Muscle layer of colon (tissue), 2 donors: ENCODE data around the gene EFNA1.

Source experiments
- H3K27ac ChIP-seq: one replicate; pipeline ENCODE4 v1.7.0; 2013; ENCODE audit warnings: low read depth, mild to moderate bottlenecking, low read length, moderate library complexity
- H3K27me3 ChIP-seq, 2 donors: one replicate each; pipeline ENCODE4 v1.7.0; 2013; ENCODE audit warnings: low read length in 2 of 2, mild to moderate bottlenecking in 2 of 2; ENCODE audit not compliant: insufficient read depth in 2 of 2, control insufficient read depth in 1 of 2
- H3K36me3 ChIP-seq: one replicate; pipeline ENCODE4 v1.7.0; 2013; ENCODE audit warnings: mild to moderate bottlenecking, low read length; ENCODE audit not compliant: insufficient read depth
- H3K4me1 ChIP-seq: one replicate; pipeline ENCODE4 v1.7.0; 2013; ENCODE audit warnings: mild to moderate bottlenecking, low read length; ENCODE audit not compliant: insufficient read depth
- H3K4me3 ChIP-seq, 2 donors: one replicate each; pipeline ENCODE4 v1.7.0; 2013; ENCODE audit warnings: low read length in 2 of 2, low read depth in 1 of 2, mild to moderate bottlenecking in 1 of 2, moderate library complexity in 1 of 2
- H3K9ac ChIP-seq: one replicate; pipeline ENCODE4 v1.7.0; 2013; ENCODE audit warnings: low read length
- H3K9me3 ChIP-seq: one replicate; pipeline ENCODE4 v1.7.0; 2013; ENCODE audit warnings: mild to moderate bottlenecking, low read length
- donor health status: abdominal sarcoma.
- donor health status: Adenocarcinoma of cecum.

Gene EFNA1

DNA sequence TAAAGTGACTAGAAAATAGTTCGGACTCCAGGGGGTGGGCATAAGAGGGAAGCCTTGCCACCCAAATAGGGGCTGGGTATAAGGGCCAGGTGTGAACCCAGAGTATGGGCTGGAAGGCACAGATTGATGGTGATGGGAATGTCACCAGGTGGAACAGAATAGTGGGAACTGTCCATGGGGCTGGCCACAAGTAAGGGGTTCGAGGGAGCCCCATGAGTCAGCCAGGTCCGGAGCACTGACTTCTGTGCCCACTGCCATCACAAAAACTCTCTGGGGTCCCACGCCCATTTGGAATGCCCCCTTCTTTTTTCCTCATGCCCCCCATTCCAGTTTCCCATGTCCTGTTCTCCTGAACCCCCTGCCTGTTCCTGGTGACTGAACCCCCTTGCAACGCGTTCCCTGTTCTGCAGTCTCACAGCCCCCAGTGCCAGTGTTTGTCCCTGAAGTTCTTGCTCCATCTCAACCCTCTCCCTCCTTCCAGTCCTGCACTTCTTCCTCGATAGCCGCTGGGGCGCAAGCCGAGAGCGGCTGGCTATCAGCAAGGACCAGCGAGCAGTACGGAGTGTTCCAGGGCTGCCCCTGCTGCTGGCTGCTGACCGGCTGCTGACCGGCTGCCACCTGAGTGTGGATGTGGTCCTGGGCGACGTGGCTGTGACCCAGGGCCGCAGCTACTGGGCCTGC lies 53.8 kb downstream of the EFNA1 start:
- Histone ChIP-seq H3K4me3 (no peak overlapping the region), H3K36me3 (no peaks in the 10 kb centered on the region), H3K27me3 (no peaks in the 10 kb centered on the region), H3K4me1 (peaks cover 9% of the 10 kb centered on the region), H3K9me3 (no peaks in the 10 kb centered on the region), H3K27ac (no peak overlapping the region), H3K9ac (no peak overlapping the region)

DNA sequence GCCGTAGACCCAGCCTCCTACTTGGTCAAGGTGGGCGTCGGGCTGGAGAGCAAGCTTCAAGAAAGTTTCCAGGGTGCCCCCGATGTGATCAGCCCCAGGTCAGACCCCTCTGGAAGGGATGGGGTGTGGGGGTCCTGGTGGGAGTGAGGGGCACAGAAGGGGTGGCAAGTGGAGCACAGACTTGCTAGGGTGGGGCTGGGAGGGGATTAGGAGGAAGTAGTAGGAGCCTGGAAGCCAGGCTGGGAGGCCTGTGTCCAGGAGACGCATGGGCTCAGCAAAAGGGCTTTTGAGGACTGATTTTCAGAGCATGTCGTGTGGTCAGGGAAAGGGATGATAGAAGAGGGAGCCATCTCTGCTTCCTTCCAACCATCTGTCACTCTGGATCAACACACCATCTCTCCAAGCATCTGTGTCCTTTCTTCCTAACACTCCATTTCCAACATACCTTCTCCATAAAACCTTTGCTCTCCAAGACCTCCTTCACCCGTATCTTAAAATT lies 54.4 kb downstream of the EFNA1 start:
- no peak overlapping the region for H3K27ac ChIP-seq
- no peaks in the 10 kb centered on the region for H3K27me3 ChIP-seq
- no peak overlapping the region for H3K4me3 ChIP-seq
- H3K9ac ChIP-seq: no peak overlapping the region
- H3K4me1 ChIP-seq: peaks cover 3% of the 10 kb centered on the region
- H3K36me3 ChIP-seq: no peaks in the 10 kb centered on the region
- H3K9me3 ChIP-seq: no peaks in the 10 kb centered on the region

DNA sequence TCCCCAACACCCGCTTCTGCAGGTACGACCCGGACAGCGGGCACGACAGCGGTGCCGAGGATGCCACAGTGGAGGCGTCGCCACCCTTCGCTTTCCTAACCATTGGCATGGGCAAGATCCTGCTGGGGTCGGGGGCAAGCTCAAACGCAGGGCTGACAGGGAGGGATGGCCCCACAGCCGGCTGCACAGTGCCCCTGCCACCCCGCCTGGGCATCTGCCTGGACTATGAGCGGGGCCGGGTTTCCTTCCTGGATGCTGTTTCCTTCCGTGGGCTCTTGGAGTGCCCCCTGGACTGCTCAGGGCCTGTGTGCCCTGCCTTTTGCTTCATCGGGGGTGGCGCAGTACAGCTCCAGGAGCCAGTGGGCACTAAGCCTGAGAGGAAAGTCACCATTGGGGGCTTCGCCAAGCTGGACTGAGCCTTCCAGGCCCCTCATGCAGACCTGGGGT lies 56.1 kb downstream of the EFNA1 start:
- Histone ChIP-seq H3K36me3 (no peaks in the 10 kb centered on the region), H3K9me3 (no peaks in the 10 kb centered on the region), H3K4me3 (no peak overlapping the region), H3K27ac (no peak overlapping the region), H3K4me1 (no peaks in the 10 kb centered on the region), H3K9ac (no peak overlapping the region), H3K27me3 (no peaks in the 10 kb centered on the region)

DNA sequence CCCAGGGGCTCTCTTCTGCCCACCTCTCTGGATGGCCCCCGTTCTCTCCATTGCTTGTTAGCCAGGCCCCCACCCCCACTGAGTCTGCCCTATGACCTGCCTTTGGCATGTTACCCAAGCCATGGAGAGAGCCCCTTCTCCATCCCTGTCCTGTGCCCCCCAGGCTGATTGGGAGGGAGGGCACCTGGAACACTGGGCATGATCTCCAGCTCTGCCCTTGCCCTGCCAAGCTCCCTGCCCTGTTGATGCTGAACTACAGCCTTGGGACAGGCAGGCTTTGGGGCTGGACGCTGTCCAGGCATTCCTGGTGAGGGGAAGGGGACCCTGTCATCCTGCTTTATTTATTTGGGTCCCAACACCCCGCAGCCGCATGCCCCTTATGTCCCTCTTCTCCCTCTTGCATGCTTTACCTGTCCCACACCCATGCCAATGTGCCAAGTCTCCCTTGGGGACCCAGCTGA lies 56.7 kb downstream of the EFNA1 start:
- H3K36me3 ChIP-seq: no peaks in the 10 kb centered on the region
- no peak overlapping the region for H3K27ac ChIP-seq
- no peaks in the 10 kb centered on the region for H3K9me3 ChIP-seq
- no peaks in the 10 kb centered on the region for H3K4me1 ChIP-seq
- no peak overlapping the region for H3K9ac ChIP-seq
- H3K4me3 ChIP-seq: no peak overlapping the region
- H3K27me3 ChIP-seq: no peaks in the 10 kb centered on the region
